Stimulated activated CD4-positive, alpha-beta T cell treated with anti-CD3 and anti-CD28 coated beads, Interleukin-4, amount 100 ng/mL, for 24 hours (primary cell): ENCODE measurements around the gene XKR7.
"Not testable (repeated sequence)": the region's sequence is repeated elsewhere in the genome, so short reads cannot be mapped to it uniquely, and the experiment has no call there.

Experiments
- DNase-seq: peaks from one replicate; pipeline ENCODE4 v3.0.0-alpha.2; 2020

The XKR7 gene

DNA sequence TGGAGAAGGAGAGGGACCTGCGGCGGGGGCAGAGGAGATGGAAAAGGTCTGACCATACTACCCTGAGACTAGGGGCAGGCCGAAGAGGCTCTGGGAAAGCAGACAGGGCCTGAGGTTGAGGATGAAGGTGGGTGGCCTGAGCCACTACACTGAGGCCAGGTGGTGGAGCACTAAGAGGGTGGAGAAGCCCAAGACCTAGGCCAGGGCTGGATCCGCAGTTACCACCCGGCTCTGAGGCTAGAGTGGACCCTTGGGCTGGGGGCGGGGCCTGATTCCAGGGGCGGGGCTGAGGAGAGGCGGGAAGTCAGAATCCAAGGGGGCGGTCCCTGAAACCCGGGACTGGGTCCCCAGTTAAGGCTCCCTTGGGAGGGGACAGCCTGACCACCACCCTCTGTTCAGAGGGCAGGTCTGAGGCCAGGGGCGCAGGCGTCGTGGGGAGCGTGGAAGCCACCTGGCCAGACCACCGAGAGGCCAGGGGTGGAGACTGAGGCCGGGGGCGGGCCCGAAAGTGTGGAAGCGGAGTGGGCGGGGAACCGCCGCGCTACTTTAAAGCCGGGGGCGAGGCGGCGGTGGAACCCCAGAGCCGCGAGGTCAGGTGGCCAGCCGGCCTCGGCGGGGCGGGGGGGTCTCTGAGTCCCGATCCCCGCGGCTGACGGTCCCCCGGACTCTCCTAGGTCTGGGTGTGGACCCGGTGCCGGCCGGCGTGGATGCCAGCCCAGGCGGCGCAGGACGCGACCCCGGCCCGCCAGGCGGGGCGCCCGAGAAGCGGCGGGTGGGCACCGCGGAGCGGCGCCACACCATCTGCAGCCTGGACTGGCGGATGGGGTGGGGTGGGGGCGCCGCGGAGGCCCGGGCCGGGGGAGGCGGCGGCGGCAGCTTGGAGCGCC, 50.6 kb downstream of the XKR7 start:
- peak; percentile 35 for DNase-seq

DNA sequence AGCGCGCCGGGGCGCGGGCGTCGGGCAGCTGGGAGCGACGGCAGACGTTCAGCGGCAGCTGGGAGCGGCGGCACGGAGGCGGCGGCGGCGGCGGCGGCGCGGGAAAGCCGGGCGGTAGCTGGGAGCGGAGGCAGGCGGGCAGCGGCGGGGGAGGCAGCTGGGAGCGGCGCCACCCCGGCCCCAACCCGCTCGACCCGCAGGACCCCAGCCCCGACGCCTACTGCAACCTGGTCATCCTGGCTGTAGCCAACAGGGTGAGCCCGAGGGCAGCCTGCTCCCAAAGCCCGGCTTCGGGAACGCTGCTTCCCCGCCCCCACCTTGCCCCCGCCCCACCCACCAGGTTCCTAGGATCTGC, 51.2 kb downstream of the XKR7 start:
- DNase-seq = no peak

DNA sequence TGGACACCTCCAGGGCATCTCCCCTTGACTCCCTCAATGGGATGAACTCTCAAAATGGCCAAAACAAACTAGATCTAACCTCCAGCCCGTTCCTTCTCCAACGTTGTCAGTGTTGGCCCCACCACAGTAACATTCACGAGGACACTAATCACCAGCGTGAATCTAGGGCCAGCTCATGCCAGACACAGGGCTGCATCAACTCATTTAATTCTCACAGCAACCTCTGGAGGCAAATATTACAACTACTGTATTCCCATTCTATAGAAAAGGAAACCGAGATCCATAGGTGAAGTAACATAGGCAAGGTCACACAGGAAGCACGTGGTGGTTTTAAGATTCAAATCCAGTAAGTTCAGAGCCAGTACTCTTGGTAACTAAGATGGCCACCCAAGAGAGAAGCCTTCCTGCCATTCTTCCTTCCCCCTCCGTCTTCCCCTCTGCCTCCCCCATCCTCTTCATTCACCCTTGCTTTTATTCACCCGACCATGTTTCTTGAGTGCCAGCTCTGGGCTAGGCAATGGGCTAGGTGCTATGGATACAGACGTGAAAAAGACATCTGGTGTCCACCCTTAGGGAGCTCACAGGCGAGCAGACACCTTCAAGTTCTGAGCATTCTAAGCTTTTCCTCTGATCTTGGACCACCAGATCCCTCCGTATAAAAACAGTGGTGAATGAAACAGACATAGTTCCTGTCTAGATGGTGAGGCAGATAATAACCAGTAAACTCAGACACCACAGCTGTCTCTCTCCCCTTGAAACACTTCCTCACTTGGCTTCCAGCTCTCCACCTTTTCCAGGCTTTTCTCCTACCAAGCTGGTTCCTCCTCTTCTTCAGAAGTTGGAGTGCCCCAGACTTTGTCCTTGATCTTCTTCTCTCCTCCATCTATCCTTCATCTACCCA, 51.9 kb downstream of the XKR7 start:
- no peak for DNase-seq

DNA sequence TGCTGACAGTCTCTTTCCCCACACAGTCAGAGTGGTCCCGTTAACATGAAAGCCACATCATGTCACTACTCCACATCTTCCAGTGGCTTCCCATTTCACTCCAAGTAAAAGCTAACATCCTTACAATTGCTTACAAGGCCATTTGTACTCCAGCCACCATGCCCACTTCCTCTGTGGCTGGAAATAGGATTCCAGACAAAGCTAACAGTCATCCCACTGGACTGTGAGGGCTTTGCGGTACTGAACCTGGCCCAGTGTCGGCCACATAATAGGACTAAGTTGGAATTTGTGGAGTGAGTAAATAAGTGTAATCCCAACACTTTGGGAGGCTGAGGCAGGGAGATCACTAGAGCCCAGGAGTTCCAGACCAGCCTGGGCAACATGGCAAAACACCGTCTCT, 53.1 kb downstream of the XKR7 start:
- DNase-seq = no peak

DNA sequence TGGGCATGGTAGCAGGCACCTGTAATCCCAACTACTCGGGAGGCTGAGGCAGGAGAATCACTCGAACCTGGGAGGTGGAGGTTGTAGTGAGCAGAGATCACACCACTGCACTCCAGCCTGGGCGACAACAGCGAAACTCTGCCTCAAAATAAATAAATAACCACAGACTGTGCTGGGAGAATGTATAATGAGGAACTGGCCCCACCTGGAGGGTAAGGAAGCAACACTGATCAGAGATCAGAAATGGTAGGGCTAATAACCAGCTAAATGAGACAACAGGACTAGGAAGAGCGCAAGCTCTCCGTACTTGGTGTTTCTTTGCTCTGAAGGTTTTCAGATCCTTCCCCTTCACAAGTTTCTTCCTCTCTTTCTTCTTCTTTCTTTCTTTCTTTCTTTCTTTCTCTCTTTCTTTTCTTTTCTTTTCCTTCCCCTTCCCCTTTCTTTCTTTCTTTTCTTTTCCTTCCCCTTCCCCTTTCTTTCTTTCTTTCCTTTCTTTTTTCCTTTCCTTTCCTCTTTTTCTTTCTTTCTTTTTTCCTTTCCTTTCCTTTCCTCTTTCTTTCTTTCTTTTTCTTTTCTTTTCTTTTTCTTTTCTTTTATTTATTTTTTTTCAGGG, 56.8 kb downstream of the XKR7 start:
- no peak for DNase-seq

DNA sequence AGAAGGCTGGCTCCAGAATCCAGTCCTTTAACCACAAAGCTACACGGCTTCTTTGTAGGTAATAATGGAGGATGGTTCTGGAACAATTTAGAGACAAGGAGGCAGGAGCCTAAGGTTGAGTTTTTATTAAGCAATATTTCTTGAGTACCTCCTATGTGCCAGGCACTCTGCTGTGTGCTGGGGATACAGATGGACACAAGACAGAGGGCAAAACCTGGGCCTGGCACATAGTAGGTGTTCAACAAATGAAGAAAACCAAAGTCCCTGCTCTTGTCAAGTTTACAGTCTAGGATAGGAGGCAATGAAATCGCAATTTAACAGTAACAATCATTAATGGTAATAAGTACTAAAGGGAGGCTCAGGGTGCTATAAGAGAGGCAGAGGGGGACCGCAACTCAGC, 59.7 kb downstream of the XKR7 start:
- DNase-seq = no peak

DNA sequence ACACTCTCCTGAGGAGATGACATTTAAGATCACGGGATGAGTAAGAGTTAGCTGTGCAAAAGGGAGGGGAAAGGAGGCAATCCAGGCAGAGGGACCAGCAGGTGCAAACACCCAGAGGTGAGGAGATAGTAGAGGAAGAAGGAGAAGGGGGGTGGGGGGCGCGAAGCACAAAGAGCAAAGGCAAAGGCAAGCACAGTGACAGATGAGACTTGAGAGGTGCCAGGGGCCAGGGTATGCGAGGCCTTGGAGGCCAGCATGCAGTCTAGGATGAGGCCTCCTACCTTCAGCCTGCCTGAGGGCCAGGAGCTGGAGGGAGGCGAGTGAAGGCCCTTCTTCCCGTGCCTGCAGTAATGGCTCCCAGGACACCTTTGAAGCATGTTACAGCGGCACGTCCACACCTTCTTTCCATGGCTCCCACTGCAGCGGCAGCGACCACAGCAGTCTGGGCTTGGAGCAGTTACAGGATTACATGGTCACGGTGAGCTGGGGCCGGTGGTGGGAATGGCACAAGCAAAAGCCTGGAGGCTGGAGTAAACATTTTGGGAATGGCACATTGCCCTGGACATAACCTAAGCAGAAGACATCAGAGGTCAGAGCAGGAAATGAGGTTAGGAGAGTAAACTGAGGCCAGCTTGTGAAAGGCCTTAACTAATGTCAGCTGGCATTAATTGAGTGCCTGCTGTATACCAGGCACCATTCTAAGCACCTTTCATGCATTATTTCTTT, 60.9 kb downstream of the XKR7 start:
- DNase-seq = no peak

DNA sequence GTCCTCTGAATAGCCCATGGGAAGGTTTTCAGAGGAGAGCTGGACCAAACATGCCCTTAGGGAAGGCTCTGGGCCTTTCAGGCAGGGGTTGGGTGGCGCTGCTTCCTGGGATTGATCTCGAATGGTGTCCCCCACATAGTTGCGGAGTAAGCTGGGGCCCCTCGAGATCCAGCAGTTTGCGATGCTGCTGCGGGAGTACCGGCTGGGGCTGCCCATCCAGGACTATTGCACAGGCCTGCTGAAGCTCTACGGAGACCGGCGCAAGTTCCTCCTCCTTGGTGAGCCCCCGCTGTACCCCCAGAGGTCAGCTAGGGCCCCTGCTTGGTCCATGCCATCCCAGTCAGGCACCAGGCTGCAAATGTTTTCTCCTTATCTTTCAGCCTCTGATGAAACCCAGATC, 61.6 kb downstream of the XKR7 start:
- DNase-seq = no peak

DNA sequence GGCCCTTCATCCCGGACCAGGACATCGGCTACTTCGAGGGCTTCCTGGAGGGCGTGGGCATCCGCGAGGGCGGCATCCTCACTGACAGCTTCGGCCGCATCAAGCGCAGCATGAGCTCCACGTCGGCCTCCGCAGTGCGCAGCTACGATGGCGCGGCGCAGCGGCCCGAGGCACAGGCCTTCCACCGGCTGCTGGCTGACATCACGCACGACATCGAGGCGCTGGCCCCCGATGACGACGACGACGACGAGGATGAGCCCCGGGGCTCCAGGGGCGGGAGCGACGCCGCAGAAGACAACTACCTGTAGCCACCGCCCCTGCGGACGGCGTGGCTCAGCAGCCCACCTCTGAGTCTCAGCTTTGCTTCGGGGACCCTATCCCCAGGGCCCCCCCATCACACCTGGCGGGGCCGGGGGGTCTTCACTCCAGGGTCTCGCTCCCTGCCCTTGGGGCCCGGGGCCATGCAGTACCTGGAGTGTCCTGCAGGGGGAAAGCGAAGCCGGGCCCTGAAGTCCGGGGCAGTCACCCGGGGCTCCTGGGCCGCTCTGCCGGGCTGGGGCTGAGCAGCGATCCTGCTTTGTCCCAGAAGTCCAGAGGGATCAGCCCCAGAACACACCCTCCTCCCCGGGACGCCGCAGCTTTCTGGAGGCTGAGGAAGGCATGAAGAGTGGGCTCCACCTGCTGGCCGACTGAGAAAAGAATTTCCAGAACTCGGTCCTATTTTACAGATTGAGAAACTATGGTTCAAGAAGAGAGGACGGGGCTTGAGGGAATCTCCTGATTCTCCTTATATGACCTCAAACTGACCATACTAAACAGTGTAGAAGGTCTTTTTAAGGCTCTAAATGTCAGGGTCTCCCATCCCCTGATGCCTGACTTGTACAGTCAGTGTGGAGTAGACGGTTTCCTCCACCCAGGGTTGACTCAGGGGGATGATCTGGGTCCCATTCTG, 63.3 kb downstream of the XKR7 start:
- DNase-seq = peak; percentile 63

DNA sequence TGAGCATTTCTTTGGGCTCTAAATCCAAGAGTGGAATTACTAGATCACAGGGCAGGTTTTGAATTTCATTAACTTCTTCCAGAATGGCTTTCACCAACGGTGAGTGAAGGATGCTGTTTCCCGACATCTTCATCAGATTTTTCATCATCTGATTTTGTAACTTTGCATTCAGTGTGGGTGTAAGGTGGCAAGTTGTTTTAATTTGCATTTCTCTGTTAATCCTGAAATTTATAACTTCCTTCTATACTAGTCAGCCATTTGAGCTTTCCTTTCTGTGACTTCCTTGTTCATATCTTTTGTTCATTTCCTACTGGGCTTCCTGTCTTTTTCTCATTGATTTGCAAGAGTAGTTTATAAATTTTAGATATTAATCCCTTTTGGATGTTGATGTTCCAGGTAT, 65.4 kb downstream of the XKR7 start:
- no peak for DNase-seq

DNA sequence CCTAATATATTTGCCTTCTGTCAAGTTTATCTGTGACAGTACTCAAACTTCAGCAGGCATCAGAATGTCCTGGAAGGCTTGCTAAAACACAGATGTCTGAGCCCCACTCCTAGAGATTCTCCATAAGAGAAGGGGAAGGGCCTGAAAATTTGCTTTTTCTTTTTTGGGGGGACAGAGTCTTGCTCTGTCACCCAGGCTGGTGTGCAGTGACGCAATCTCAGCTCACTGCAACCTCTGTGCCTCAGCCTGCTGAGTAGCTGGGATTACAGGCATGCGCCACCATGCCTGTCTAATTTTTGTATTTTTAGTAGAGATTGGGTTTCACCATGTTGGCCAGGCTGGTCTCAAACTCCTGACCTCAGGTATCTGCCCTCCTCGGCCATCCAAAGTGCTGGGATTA, 65.8 kb downstream of the XKR7 start:
- DNase-seq = not testable (repeated sequence)

DNA sequence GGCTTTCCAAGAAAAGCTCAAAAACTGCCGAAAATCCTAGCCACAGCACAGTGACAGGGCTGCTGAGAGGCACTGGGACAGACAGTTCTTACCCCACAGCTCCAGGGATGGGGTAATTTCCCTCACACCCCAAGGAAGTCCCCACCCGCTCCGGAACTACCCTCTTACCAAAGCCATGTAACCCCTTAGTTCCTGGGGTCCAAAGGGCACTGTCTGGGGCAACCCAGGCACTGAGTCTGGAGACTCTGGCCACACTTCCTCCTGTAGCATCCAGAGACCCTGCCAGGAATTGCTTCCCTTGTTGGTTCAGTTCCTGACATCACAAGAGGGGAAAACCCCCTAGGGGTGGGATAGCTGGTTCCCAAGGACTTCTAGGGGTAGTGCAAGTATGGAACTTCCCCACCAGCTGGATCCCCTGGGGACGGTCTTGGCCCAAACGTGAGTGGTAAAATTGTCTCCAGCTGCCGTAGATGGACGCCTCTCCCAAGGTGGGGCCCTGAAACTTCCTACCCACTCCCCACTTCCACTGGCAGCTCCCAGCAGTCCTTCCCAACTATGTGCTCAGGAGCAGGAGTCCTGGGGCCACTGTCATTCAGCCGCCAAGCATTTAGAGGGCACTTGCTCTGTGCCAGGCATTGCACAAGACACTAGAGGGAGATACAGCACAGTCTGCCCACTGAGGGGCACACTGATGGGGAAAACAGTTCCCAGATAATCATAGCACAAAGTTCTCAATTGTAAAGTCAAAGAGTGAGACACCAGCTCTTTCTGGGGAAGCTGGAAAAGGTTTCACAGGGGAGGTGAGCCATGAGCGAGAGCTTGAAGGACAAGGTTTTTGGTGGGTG, 66.9 kb downstream of the XKR7 start:
- DNase-seq = no peak

DNA sequence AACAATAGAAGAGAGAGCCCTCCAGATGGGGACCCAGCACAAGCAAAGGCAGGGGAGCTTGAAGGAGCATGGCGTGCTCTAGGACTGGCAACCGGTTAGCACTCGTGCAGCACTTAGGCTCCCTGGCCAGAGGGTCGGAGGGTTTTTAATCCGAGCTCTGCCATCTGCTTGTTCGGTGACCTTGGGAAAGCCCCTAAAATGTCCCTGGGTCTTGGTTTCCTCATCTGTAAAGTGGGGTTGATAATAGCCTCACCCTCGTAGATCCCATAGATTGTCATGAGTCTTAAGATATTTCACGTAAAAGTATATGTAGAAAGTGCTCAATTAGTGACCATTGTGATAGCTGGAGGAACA, 67.5 kb downstream of the XKR7 start:
- no peak for DNase-seq

DNA sequence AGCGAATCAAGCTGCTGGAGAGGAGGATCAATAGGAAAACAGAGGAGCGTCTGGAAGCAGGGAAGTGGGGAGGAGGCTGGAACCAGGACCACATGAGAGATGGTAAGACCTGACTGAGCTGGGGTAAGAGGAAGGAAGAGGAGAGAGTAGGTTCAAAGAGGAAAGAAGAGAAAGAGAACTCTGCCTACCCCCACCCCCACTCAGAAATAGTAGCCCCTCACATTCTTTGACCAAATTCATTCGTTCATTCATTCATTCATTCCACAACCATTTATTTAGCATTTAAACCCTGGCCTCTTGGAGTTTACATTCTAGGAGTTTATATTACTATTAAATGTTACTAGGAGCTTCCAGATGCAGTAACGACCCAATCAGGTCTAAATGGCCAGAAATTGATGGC, 68.3 kb downstream of the XKR7 start:
- no peak for DNase-seq

DNA sequence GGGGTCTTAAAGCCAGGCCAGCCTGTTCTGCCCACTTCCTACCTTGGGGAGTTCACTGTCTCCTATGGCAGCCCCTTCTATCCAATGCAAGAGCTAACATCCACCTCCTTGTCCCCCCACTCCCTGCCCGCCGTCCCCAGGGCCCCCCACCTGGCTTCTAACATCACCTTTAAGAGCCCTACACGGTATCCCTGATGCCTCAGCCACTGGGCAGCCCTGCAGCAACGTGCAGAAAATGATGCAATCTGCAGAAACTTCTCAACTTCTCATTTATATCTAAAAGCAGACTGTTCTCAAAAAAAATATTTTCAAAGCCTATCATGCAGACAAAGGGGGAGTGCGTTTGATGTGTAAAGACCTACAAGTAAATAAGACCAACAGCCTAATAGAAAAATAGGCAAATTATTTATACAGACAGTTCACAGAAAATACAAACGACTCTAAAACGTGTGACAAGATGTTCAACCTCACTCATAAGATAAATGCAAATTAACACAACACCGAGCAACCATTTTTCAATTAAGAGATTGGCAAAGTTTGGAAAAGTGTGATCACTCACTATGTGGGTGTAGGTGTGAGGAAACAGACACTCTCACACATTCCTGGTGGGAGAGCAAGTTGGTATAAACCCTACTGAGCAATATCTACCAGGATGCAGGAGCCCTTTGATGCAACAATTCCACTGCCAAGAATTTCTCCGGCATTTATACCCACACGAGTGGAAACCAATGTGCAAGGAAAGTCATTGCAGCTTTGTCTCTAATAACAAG, 69.0 kb downstream of the XKR7 start:
- no peak for DNase-seq

DNA sequence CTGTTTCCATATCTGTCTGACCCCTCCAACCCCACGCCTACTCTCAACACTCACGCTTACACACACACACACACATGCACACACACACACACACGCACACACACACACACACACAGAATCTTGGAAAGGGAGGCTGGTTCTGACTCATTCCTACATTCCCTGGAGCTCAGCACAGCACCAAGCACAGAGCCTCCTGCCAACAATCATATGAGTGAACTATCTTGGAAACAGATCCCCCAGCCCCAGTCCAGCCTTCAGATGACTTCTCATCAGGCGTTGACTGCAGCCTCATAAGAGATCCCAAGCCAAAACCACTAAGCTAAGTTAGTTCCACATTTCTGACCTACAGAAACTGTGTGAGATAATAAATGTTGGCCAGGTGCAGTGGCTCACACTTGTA, 70.0 kb downstream of the XKR7 start:
- no peak for DNase-seq

DNA sequence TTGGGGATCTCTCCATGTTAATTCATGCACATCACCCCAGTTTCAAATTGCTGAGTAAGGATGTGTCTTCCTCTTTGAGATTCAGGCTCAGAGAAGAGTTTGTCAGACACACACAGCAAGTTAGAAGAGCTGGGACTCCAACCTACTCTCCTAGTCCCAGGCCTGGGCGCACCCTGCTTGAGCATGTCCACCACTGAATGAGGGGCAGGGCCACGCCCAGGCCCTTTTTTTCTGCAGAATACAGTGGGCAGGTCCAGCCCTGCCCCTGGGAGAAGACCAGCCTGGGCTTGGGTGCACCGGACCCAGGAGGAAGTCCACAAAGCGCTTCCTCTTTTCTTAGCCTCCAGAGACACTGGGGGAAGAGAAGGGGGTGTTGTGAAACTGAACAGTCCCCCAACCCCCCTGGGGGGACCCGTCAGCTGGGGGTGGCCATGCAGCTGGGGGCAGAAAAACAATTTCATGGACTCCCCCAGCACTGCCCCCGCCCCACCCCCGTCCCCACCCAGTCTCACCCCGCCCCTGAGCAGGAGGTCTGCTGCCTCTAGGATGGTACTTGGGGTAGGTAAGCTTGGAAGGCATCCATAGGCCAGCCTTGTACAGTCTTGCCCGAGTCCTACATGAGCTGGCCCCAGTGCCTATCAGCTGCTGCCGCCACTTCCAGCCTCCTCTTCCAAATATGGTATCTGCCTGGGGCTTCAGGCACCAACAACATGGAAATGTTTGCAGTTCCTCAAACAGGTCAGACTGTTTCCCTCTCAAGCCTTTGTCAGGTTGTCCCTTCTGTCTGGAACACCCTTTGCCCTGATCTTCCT, 72.4 kb downstream of the XKR7 start:
- no peak for DNase-seq

DNA sequence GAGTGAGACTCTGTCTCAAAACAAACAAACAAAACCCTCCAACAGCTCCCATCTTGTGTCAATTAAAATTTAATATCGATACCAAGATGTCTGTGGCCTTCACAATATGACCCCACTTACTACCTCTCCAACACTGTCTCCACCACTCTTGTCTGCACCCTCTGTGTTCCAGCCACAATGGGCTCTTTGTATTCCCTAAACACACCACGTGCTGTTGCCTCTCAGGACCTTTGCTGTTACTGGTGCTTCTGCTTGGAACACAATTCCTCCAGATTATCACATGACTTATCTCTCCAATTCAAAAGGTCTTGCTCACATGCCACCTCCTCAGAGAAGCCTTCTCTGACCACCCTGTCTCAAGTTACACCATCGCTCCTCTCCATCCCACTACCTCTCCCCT, 78.0 kb downstream of the XKR7 start:
- DNase-seq = no peak

DNA sequence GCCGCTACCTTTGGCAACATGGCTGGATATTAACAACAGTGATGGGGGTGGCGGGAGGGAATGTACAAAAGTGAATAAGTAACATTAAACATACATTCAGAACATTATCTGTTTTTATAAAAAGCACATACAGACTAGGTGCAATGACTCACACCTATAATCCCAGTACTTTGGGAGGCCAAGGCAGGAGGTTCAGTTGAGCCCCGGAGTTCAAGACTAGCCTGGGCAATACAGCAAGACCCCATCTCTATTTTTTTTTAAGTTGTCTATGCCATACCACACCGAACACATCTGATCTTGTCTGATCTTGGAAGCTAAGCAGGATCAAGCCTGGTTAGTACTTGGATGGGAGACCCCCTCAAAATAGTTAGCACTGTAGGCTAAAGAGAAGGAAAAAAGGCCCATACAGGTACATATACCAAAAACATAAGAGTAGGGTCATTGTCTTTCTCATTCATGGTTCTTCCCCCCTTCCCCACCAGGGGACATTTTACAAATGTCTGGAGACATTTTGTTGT, 82.4 kb downstream of the XKR7 start:
- no peak for DNase-seq
